Fibroblast of skin of scalp (primary cell): Measurements from ENCODE around the gene DNA2.
A peak's percentile ranks its signal among the peaks of the same experiment; 100 is the strongest.

Experiments used
- DNase-seq: peaks from one replicate; pipeline ENCODE4 v3.0.0-alpha.2; 2013

Gene DNA2

GRCh38 chr10:68442971-68443370, 28.8 kb downstream of the DNA2 start:
- DNase-seq, result no peak

GRCh38 chr10:68440898-68441297, 30.9 kb downstream of the DNA2 start:
- no peak for DNase-seq

- no peak for DNase-seq
Measured at GRCh38 chr10:68435803-68436202, 36.0 kb downstream of the DNA2 start.

- peak; percentile 0 for DNase-seq
Measured at GRCh38 chr10:68434657-68435056, 37.1 kb downstream of the DNA2 start.

GRCh38 chr10:68428396-68429104, 43.2 kb downstream of the DNA2 start:
- no peak for DNase-seq

GRCh38 chr10:68424454-68425014, 47.2 kb downstream of the DNA2 start:
- no peak for DNase-seq

GRCh38 chr10:68423522-68423921, 48.3 kb downstream of the DNA2 start:
- DNase-seq, result no peak

- no peak for DNase-seq
Measured at GRCh38 chr10:68419376-68419775, 52.4 kb downstream of the DNA2 start.

GRCh38 chr10:68408898-68409518, 62.8 kb downstream of the DNA2 start:
- DNase-seq, result no peak

GRCh38 chr10:68406815-68407548, 64.8 kb downstream of the DNA2 start, which contains the start of gene RUFY2:
RUFY2 (minus strand) TSS chr10:68407277; CDS start chr10:68407189, 88 bp downstream.
- DNase-seq, result peak; percentile 86

- peak; percentile 61 for DNase-seq
Measured at GRCh38 chr10:68406111-68406814, 65.5 kb downstream of the DNA2 start.

GRCh38 chr10:68403701-68404100, 68.1 kb downstream of the DNA2 start:
- no peak for DNase-seq

- DNase-seq, result peak; percentile 19
Measured at GRCh38 chr10:68402276-68402675, 69.5 kb downstream of the DNA2 start.

- no peak for DNase-seq
Measured at GRCh38 chr10:68397005-68397404, 74.8 kb downstream of the DNA2 start.

GRCh38 chr10:68385740-68386139, 86.0 kb downstream of the DNA2 start:
- no peak for DNase-seq

- no peak for DNase-seq
Measured at GRCh38 chr10:68371604-68372003, 100.2 kb downstream of the DNA2 start.

GRCh38 chr10:68367121-68367520, 104.7 kb downstream of the DNA2 start:
- DNase-seq, result no peak

GRCh38 chr10:68366600-68366999, 105.2 kb downstream of the DNA2 start:
- DNase-seq, result no peak

GRCh38 chr10:68365611-68366010, 106.2 kb downstream of the DNA2 start:
- no peak for DNase-seq

- peak; percentile 37 for DNase-seq
Measured at GRCh38 chr10:68364101-68364886, 107.5 kb downstream of the DNA2 start.
